ENCODE measurements around the gene KLRF1.

The KLRF1 gene

GRCh38 chr12:9827209-9827888, at the start of gene KLRF1:
TSS of gene KLRF1 (plus strand) at chr12:9827481. CDS start at chr12:9827545, 64 bp downstream.
- no peak for DNase-seq

GRCh38 chr12:9779209-9779608, 48.1 kb upstream of the KLRF1 start:
- DNase-seq = no peak

- no peak for DNase-seq
Measured at GRCh38 chr12:9781360-9781759, 45.9 kb upstream of the KLRF1 start.

GRCh38 chr12:9782547-9783382, 44.5 kb upstream of the KLRF1 start:
- DNase-seq = no peak

- DNase-seq = no peak
Measured at GRCh38 chr12:9784326-9784725, 43.0 kb upstream of the KLRF1 start.

GRCh38 chr12:9784816-9785215, 42.5 kb upstream of the KLRF1 start:
- DNase-seq = no peak

GRCh38 chr12:9786726-9787717, 40.3 kb upstream of the KLRF1 start:
- DNase-seq = no peak

- DNase-seq = no peak
Measured at GRCh38 chr12:9792185-9792900, 34.9 kb upstream of the KLRF1 start.

GRCh38 chr12:9792961-9793617, 34.2 kb upstream of the KLRF1 start:
- no peak for DNase-seq

- no peak for DNase-seq
Measured at GRCh38 chr12:9793779-9794395, 33.4 kb upstream of the KLRF1 start.

- no peak for DNase-seq
Measured at GRCh38 chr12:9794484-9795093, 32.7 kb upstream of the KLRF1 start.

GRCh38 chr12:9795945-9796344, 31.3 kb upstream of the KLRF1 start:
- DNase-seq = no peak

- no peak for DNase-seq
Measured at GRCh38 chr12:9796346-9796745, 30.9 kb upstream of the KLRF1 start.

- DNase-seq = no peak
Measured at GRCh38 chr12:9796971-9797370, 30.3 kb upstream of the KLRF1 start.

- peak in 1 of 2 donors; percentile 5 for DNase-seq
Measured at GRCh38 chr12:9797722-9798619, 29.3 kb upstream of the KLRF1 start.

GRCh38 chr12:9799961-9800360, 27.3 kb upstream of the KLRF1 start:
- no peak for DNase-seq

- no peak for DNase-seq
Measured at GRCh38 chr12:9805883-9806282, 21.4 kb upstream of the KLRF1 start.

- DNase-seq = no peak
Measured at GRCh38 chr12:9806714-9807113, 20.6 kb upstream of the KLRF1 start.

- DNase-seq = no peak
Measured at GRCh38 chr12:9808504-9808903, 18.8 kb upstream of the KLRF1 start.

- no peak for DNase-seq
Measured at GRCh38 chr12:9809338-9809737, 17.9 kb upstream of the KLRF1 start.
